ENCODE measurements around the gene PHACTR1.

GRCh38 chr6:12962529-12962928 lies 246.0 kb downstream of the PHACTR1 start:
- TF ChIP-seq, protein P1, sequence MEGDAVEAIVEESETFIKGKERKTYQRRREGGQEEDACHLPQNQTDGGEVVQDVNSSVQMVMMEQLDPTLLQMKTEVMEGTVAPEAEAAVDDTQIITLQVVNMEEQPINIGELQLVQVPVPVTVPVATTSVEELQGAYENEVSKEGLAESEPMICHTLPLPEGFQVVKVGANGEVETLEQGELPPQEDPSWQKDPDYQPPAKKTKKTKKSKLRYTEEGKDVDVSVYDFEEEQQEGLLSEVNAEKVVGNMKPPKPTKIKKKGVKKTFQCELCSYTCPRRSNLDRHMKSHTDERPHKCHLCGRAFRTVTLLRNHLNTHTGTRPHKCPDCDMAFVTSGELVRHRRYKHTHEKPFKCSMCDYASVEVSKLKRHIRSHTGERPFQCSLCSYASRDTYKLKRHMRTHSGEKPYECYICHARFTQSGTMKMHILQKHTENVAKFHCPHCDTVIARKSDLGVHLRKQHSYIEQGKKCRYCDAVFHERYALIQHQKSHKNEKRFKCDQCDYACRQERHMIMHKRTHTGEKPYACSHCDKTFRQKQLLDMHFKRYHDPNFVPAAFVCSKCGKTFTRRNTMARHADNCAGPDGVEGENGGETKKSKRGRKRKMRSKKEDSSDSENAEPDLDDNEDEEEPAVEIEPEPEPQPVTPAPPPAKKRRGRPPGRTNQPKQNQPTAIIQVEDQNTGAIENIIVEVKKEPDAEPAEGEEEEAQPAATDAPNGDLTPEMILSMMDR (IDR thresholded peaks at IDR 0.05): no peak
- no peak for TF ChIP-seq POLR2A (IDR thresholded peaks at IDR 0.05)
